Gastroesophageal sphincter (tissue), 3 donors: ENCODE results near the gene DUSP8.

ENCODE experiments used
- CTCF ChIP-seq, 4 experiments: fragments of 200-600 bp in 2 of 4; fragments of 450-650 bp in 2 of 4; sonication (generic) in 1 of 4; IDR thresholded peaks; one replicate each; pipeline ENCODE4 v1.5.1; 2017 to 2019; ENCODE audit warnings: antibody characterized with exemption in 4 of 4, mild to moderate bottlenecking in 2 of 4, moderate library complexity in 2 of 4
- EP300 ChIP-seq: sonication (generic); formaldehyde crosslinking; IDR thresholded peaks from one replicate; pipeline ENCODE4 v1.6.1; 2017; ENCODE audit warnings: antibody characterized with exemption, mild to moderate bottlenecking
- POLR2A ChIP-seq, 2 donors: fragments of 450-650 bp; IDR thresholded peaks; one replicate each; pipeline ENCODE4 v1.6.1; 2017; ENCODE audit warnings: antibody characterized with exemption in 2 of 2, mild to moderate bottlenecking in 2 of 2, moderate library complexity in 1 of 2
- POLR2AphosphoS5 ChIP-seq: sonication (generic); formaldehyde crosslinking; IDR thresholded peaks from one replicate; pipeline ENCODE4 v1.6.1; 2017; ENCODE audit warnings: antibody characterized with exemption

DNA sequence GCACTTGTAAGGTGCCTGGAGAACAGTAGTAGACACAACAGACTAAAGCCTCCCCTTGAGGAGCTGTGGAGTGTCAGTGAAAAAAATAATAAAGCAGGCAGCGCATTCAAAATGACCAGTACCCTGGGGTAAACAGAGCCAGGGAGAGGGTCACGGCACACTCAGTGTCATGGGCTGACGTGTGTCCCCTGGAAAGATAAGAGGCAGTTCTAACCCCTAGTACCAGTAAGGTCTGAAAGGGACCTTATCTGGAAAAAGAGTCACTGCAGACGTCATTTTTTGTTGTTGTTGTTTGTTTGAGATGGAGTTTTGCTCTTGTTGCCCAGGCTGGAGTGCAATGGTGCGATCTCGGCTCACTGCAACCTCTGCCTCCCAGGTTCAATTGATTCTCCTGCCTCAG lies 32.0 kb downstream of the DUSP8 start:
- no peak for TF ChIP-seq CTCF (IDR thresholded peaks at IDR 0.05)
- no peak for TF ChIP-seq POLR2AphosphoS5
- TF ChIP-seq POLR2A (IDR thresholded peaks at IDR 0.05) = no peak
- no peak for TF ChIP-seq EP300
